Spleen (tissue), 11 donors: ENCODE measurements around the gene ZNF536. TPM values are rescaled to one million over a fixed set of nuclear protein-coding genes. Genes with fewer than 3 reads are reported as not detected.

ENCODE experiments used
- DNase-seq: peaks from one replicate; pipeline ENCODE4 v3.0.0-alpha.2; 2020
- H3K27ac ChIP-seq, 8 donors: fragments of 200-600 bp; sonication (generic) in 7 of 8; 1 replicate in 4 of 8; 2 replicates in 4 of 8; pipeline versions ENCODE4 v1.5.0 to v1.8.0; 2016 to 2021; ENCODE audit warnings: inconsistent platforms in 4 of 8, mild to moderate bottlenecking in 4 of 8, moderate library complexity in 1 of 8
- H3K27me3 ChIP-seq, 7 donors: fragments of 200-600 bp; sonication (generic) in 6 of 7; replicated peaks in 1 of 7; 1 replicate in 4 of 7; 2 replicates in 3 of 7; pipeline versions ENCODE4 v1.5.0 to v1.8.0; 2016 to 2021; ENCODE audit warnings: inconsistent platforms in 3 of 7, mild to moderate bottlenecking in 1 of 7
- H3K36me3 ChIP-seq, 6 donors: fragments of 200-600 bp; sonication (generic) in 5 of 6; 1 replicate in 4 of 6; 2 replicates in 2 of 6; pipeline versions ENCODE4 v1.5.0 to v1.8.0; 2016 to 2021; ENCODE audit warnings: inconsistent platforms in 2 of 6
- H3K4me1 ChIP-seq, 6 donors: fragments of 200-600 bp; sonication (generic) in 5 of 6; 1 replicate in 3 of 6; 2 replicates in 3 of 6; pipeline versions ENCODE4 v1.5.0 to v1.8.0; 2016 to 2021; ENCODE audit warnings: inconsistent platforms in 3 of 6
- H3K4me3 ChIP-seq, 8 donors: fragments of 200-600 bp; sonication (generic) in 7 of 8; 1 replicate in 4 of 8; 2 replicates in 4 of 8; pipeline versions ENCODE4 v1.5.0 to v1.8.0; 2016 to 2021; ENCODE audit warnings: inconsistent platforms in 4 of 8, mild to moderate bottlenecking in 4 of 8, moderate library complexity in 2 of 8
- H3K9me3 ChIP-seq, 8 donors: fragments of 200-600 bp; sonication (generic) in 7 of 8; 1 replicate in 4 of 8; 2 replicates in 4 of 8; pipeline versions ENCODE4 v1.5.0 to v1.8.0; 2016 to 2021; ENCODE audit warnings: inconsistent platforms in 4 of 8
- CTCF ChIP-seq, 11 experiments: fragments of 200-600 bp in 7 of 11; fragments of 450-650 bp in 4 of 11; sonication (generic) in 4 of 11; IDR thresholded peaks in 8 of 11; conservative IDR thresholded peaks in 3 of 11; 1 replicate in 7 of 11; 2 replicates in 4 of 11; pipeline versions ENCODE4 v1.4.0 to v1.8.0; 2016 to 2021; ENCODE audit warnings: antibody characterized with exemption in 11 of 11, inconsistent platforms in 4 of 11, mild to moderate bottlenecking in 1 of 11
- POLR2A ChIP-seq, 3 donors: fragments of 450-650 bp; IDR thresholded peaks; one replicate each; pipeline ENCODE4 v1.5.1; 2017; ENCODE audit warnings: antibody characterized with exemption in 3 of 3, mild to moderate bottlenecking in 1 of 3
- POLR2AphosphoS5 ChIP-seq, 3 donors: sonication (generic); formaldehyde crosslinking; IDR thresholded peaks; one replicate each; pipeline ENCODE4 v1.5.1; 2017; ENCODE audit warnings: antibody characterized with exemption in 3 of 3
- WGBS, 5 donors: extraction: QIAGEN DNeasy Blood & Tissue Kit in 3 of 5; methylation state at CpG; one replicate each; pipeline versions ENCODE4 v1.1.5 to v1.1.7; 2013 to 2018; 5-methylcytosine and 5-hydroxymethylcytosine counted together
- intact Hi-C: fragments of 100-400 bp; cut with DNase I; formaldehyde crosslinking; loops from one replicate; pipeline ENCODE4 v1.15.0; 2023; ENCODE audit warnings: low total_unique reads
- polyA plus RNA-seq, 3 donors: library from polyadenylated mRNA; stranded (reverse); fragments of 200-250 nt; gene quantifications; one replicate each; pipeline ENCODE4 v1.2.1, GENCODE V29; 2013
- total RNA-seq, 7 donors: library from RNA; depleted of rRNA in 3 of 7; stranded (reverse); fragments of >200 nt in 3 of 7; fragmentation: NEBNext Ultra II Directional in 4 of 7; extraction: Animal tissue kit (Norgen Biotek cat#: 25700) in 4 of 7; gene quantifications; one replicate each; pipeline versions ENCODE4 v1.1.0 to v1.2.1, GENCODE V29; 2016 to 2021
- donor health status: healthy with polysubstance abuse.
- donor health status: DM: no; HTN: no; CAD: no; lungs with moderate emphysema.
- donor health status: DM: no; HTN: no; CAD: no.
- donor health status: Bipolar disorder and iron deficiency.
- donor health status: healthy.
- donor health status: DM: no; HTN: no; CAD: no.
- donor health status: DM: yes; HTN: yes; CAD: no.

ZNF536 gene
- total and polyA plus RNA-seq, 10 donors = 0.13 to 4.1 (median 2.1) TPM

DNA sequence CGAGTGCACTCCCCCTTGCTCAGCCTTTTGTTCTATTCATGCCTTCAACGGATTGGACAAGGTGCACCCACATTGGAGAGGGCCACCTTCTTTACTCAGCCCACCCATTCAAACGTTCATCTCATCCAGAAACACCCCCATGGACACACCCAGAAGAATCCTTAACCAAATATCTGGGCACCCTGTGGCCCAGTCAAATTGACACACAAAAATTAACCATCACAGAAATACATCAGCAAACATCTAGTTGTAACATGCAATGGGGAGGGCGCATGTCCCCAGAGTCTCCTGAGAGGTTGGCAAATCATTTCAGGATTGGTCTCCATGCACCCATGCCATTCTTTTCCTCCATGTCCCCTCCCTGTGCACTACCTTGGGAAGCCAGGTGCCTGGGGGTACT is 167.1 kb downstream of the ZNF536 start:
- intact Hi-C loops = no loop called here
- H3K4me1 ChIP-seq = no peaks in the 10 kb centered on the region
- H3K9me3 ChIP-seq = peaks cover 0 to 11% (median 0%) of the 10 kb centered on the region in 8 donors
- H3K4me3 ChIP-seq = no peak overlapping the region
- WGBS, 5 donors = 74 to 89% (median 80%) methylated on average over 4 of the region's 4 CpGs
- no peaks in the 10 kb centered on the region for H3K36me3 ChIP-seq
- DNase-seq = no peak
- peaks cover 0 to 11% (median 0%) of the 10 kb centered on the region in 7 donors for H3K27me3 ChIP-seq
- no peak overlapping the region for H3K27ac ChIP-seq
- TF ChIP-seq POLR2AphosphoS5 (IDR thresholded peaks at IDR 0.05) (no peak), CTCF (IDR thresholded peaks at IDR 0.05 in 8 of 11, conservative IDR thresholded peaks at IDR 0.05 in 3 of 11) (no peak), POLR2A (IDR thresholded peaks at IDR 0.05) (no peak)

- DNase-seq = no peak
- peaks cover 0 to 11% (median 0%) of the 10 kb centered on the region in 7 donors for H3K27me3 ChIP-seq
These were observed 167.8 kb downstream of the ZNF536 start for GRCh38 chr19:30539981-30540380.

GRCh38 chr19:30540761-30541160 is 168.6 kb downstream of the ZNF536 start:
- TF ChIP-seq CTCF (IDR thresholded peaks at IDR 0.05 in 8 of 11, conservative IDR thresholded peaks at IDR 0.05 in 3 of 11) (no peak), POLR2AphosphoS5 (IDR thresholded peaks at IDR 0.05) (no peak), POLR2A (IDR thresholded peaks at IDR 0.05) (no peak)
- Histone ChIP-seq H3K9me3 (peaks cover 0 to 11% (median 0%) of the 10 kb centered on the region in 8 donors), H3K27me3 (peaks cover 0 to 10% (median 0%) of the 10 kb centered on the region in 7 donors), H3K27ac (no peak overlapping the region), H3K4me1 (no peaks in the 10 kb centered on the region), H3K36me3 (no peaks in the 10 kb centered on the region), H3K4me3 (no peak overlapping the region)
- DNase-seq = no peak
- 37 to 59% (median 46%) methylated on average over 6 of the region's 6 CpGs for WGBS, 5 donors
- intact Hi-C loops = no loop called here

More at GRCh38 chr19:30539981-30540380, 167.8 kb downstream of the ZNF536 start:
- intact Hi-C loops = no loop called here
- WGBS, 5 donors = 86 to 91% (median 90%) methylated on average over 11 of the region's 11 CpGs
- Histone ChIP-seq H3K4me3 (no peak overlapping the region), H3K27ac (no peak overlapping the region), H3K9me3 (peaks cover 0 to 11% (median 0%) of the 10 kb centered on the region in 8 donors), H3K36me3 (no peaks in the 10 kb centered on the region), H3K4me1 (no peaks in the 10 kb centered on the region)
- TF ChIP-seq POLR2AphosphoS5 (IDR thresholded peaks at IDR 0.05) = no peak
- no peak for TF ChIP-seq POLR2A (IDR thresholded peaks at IDR 0.05)
- TF ChIP-seq CTCF (IDR thresholded peaks at IDR 0.05 in 8 of 11, conservative IDR thresholded peaks at IDR 0.05 in 3 of 11) = no peak

DNA sequence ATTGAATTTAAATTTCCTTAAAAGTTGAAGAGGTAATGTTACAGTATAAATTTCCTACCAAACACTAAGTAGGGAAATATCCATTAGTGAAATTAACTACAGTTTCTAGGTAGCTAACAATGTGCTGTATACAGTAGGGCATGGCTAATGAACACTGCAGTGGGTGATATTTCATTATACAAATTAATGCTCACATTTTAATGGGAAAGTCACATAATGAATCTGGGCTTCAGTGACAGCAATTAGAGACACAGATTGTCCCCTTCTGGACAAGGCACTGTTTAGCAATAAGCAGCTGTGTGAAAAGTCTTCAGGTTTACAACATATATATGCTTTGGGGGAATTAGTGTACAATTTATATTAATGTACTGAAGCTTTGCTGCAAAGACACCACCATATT is 169.4 kb downstream of the ZNF536 start:
- H3K4me1 ChIP-seq = no peaks in the 10 kb centered on the region
- TF ChIP-seq POLR2AphosphoS5 (IDR thresholded peaks at IDR 0.05) (no peak), POLR2A (IDR thresholded peaks at IDR 0.05) (no peak), CTCF (IDR thresholded peaks at IDR 0.05 in 8 of 11, conservative IDR thresholded peaks at IDR 0.05 in 3 of 11) (no peak)
- intact Hi-C loops = no loop called here
- H3K9me3 ChIP-seq = peaks cover 0 to 11% (median 0%) of the 10 kb centered on the region in 8 donors
- H3K27me3 ChIP-seq = peaks cover 0 to 2% (median 0%) of the 10 kb centered on the region in 7 donors
- H3K4me3 ChIP-seq = no peak overlapping the region
- no peak overlapping the region for H3K27ac ChIP-seq
- DNase-seq = no peak
- H3K36me3 ChIP-seq = no peaks in the 10 kb centered on the region
